22Rv1 (cell line): Measurements from ENCODE around the gene CUX1.

Experiments
- CTCF ChIP-seq: fragments of 450-650 bp; IDR thresholded peaks from 2 replicates; pipeline ENCODE4 v1.5.1; 2017; ENCODE audit warnings: mild to moderate bottlenecking
- ZFX ChIP-seq: fragments of 450-650 bp; IDR thresholded peaks from 2 replicates; pipeline ENCODE4 v1.6.1; 2017; ENCODE audit warnings: antibody characterized with exemption, borderline replicate concordance

GRCh38 chr7:101832205-101832631 is 14.8 kb downstream of the CUX1 start:
- TF ChIP-seq CTCF (no peak), ZFX (no peak)
